ENCODE results near the gene FBXO31.

The FBXO31 gene

GRCh38 chr16:87361916-87362619 is 21.5 kb downstream of the FBXO31 start:
- DNase-seq, result no peak

- no peak for DNase-seq
Observed at GRCh38 chr16:87360862-87361610, 22.5 kb downstream of the FBXO31 start.

- DNase-seq, result no peak
Observed at GRCh38 chr16:87359121-87359520, 24.5 kb downstream of the FBXO31 start.

GRCh38 chr16:87358696-87359095 is 24.9 kb downstream of the FBXO31 start:
- DNase-seq, result no peak

- no peak for DNase-seq
Observed at GRCh38 chr16:87358250-87358649, 25.3 kb downstream of the FBXO31 start.

- DNase-seq, result no peak
Observed at GRCh38 chr16:87356491-87356853, 27.1 kb downstream of the FBXO31 start.

GRCh38 chr16:87353613-87354012 is 30.0 kb downstream of the FBXO31 start:
- DNase-seq, result no peak

- DNase-seq, result no peak
Observed at GRCh38 chr16:87352818-87353217, 30.8 kb downstream of the FBXO31 start.

GRCh38 chr16:87351320-87351698 is 32.3 kb downstream of the FBXO31 start:
- no peak for DNase-seq

- no peak for DNase-seq
Observed at GRCh38 chr16:87350681-87351319, 32.8 kb downstream of the FBXO31 start.

GRCh38 chr16:87350031-87350430 is 33.5 kb downstream of the FBXO31 start:
- no peak for DNase-seq

- DNase-seq, result no peak
Observed at GRCh38 chr16:87348616-87349157, 34.9 kb downstream of the FBXO31 start.

GRCh38 chr16:87347932-87348615 is 35.5 kb downstream of the FBXO31 start:
- DNase-seq, result no peak

GRCh38 chr16:87346517-87347060 is 37.0 kb downstream of the FBXO31 start:
- DNase-seq, result no peak

GRCh38 chr16:87345726-87346424 is 37.7 kb downstream of the FBXO31 start:
- no peak for DNase-seq

- peak in 3 of 4 experiments; percentile 9 to 38 (median 21) for DNase-seq
Observed at GRCh38 chr16:87344931-87345631, 38.5 kb downstream of the FBXO31 start.

- no peak for DNase-seq
Observed at GRCh38 chr16:87344165-87344930, 39.2 kb downstream of the FBXO31 start.

- no peak for DNase-seq
Observed at GRCh38 chr16:87343753-87344050, 39.9 kb downstream of the FBXO31 start.

GRCh38 chr16:87342978-87343752 is 40.4 kb downstream of the FBXO31 start:
- no peak for DNase-seq

GRCh38 chr16:87342504-87342903 is 41.1 kb downstream of the FBXO31 start:
- DNase-seq, result no peak
